Nephron (organoid): ENCODE data around the gene SLC1A6.

Experiments used
- H3K27ac Mint-ChIP-seq, 3 experiments: 2 replicates each; pipeline ENCODE4 v1.8.0; 2020; ENCODE audit warnings: mixed read lengths in 3 of 3, mild to moderate bottlenecking in 2 of 3, moderate library complexity in 1 of 3
- H3K27me3 Mint-ChIP-seq: 2 replicates; pipeline ENCODE4 v1.8.0; 2021; ENCODE audit warnings: low read depth, mild to moderate bottlenecking, moderate library complexity, mixed read lengths
- H3K36me3 Mint-ChIP-seq: 2 replicates; pipeline ENCODE4 v1.8.0; 2020; ENCODE audit warnings: low read depth, mixed read lengths
- H3K4me1 Mint-ChIP-seq: 2 replicates; pipeline ENCODE4 v1.8.0; 2020; ENCODE audit warnings: mixed read lengths
- H3K4me3 Mint-ChIP-seq, 3 experiments: 2 replicates each; pipeline ENCODE4 v1.8.0; 2020; ENCODE audit warnings: mild to moderate bottlenecking in 3 of 3, mixed read lengths in 3 of 3, moderate library complexity in 2 of 3
- H3K9me3 Mint-ChIP-seq: 2 replicates; pipeline ENCODE4 v1.8.0; 2020; ENCODE audit warnings: mixed read lengths
- CTCF ChIP-seq, 3 experiments: fragments of 200-600 bp; sonication (generic); IDR thresholded peaks; one replicate each; pipeline ENCODE4 v1.5.0; 2021; ENCODE audit warnings: antibody characterized with exemption in 3 of 3; ENCODE audit not compliant: unreplicated experiment in 3 of 3

Gene SLC1A6

DNA sequence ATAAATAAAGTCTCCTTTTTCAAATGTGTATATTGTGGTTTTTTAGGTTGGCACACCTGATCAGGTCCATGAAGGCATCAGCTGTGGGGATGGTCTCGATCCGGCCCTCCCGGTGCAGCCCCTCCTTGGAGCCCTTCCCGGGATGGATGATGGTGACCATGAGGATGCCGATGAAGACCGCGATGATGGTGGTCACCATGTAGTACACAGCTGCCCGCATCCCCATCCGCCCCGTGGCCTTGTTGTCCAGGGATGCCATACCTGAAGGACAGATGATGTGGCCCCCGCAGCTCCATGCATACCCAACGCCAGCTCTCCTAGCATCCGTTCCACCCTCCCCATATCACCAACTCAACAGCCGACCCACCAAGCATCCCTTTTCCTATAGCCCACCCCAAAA lies 11.4 kb downstream of the SLC1A6 start:
- H3K9me3 Mint-ChIP-seq = peaks cover 3% of the 10 kb centered on the region
- H3K4me3 Mint-ChIP-seq = no peak overlapping the region
- peaks cover 9% of the 10 kb centered on the region for H3K36me3 Mint-ChIP-seq
- no peak for TF ChIP-seq CTCF (IDR thresholded peaks at IDR 0.05; ENCODE audit: unreplicated experiment in 3 of 3)
- H3K27me3 Mint-ChIP-seq = no peaks in the 10 kb centered on the region
- H3K4me1 Mint-ChIP-seq = no peaks in the 10 kb centered on the region
- no peak overlapping the region for H3K27ac Mint-ChIP-seq

DNA sequence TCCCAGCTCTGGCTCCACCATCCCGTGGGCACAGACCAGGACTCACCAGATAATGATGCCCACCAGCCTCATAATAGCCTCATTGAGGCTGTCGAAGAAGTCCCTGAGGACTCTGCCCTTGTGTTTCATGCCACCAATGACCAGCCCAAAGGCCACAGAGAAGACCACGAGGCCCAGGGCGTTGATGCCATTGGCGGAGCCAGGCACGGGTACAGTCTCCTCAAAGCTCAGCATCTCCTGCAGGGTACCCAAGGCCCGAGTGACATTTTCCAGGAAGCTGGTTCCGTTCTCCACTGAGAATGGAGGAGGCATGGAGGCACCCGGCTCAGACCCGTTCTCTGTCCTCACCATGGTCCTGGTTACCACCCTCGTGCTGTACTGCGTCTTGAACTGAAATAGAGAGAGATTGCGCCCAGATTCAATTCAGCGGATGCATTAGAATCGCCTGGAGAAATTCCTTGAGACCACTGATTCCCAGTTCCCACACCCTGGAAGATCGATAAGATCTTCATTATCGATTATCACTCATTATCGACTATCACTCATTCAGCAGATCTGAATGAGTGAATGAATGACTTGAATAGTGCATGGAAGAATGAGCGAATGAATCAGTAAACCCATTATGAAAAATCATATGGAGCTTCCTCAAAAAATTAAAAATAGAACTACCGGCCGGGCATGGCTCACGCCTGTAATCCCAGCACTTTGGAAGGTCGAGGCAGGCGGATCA lies 17.5 kb downstream of the SLC1A6 start:
- Mint-ChIP-seq H3K4me3 (no peak overlapping the region), H3K27ac (no peak overlapping the region), H3K36me3 (peaks cover 16% of the 10 kb centered on the region), H3K4me1 (no peaks in the 10 kb centered on the region), H3K9me3 (peaks cover 13% of the 10 kb centered on the region), H3K27me3 (no peaks in the 10 kb centered on the region)
- no peak for TF ChIP-seq CTCF (IDR thresholded peaks at IDR 0.05; ENCODE audit: unreplicated experiment in 3 of 3)

DNA sequence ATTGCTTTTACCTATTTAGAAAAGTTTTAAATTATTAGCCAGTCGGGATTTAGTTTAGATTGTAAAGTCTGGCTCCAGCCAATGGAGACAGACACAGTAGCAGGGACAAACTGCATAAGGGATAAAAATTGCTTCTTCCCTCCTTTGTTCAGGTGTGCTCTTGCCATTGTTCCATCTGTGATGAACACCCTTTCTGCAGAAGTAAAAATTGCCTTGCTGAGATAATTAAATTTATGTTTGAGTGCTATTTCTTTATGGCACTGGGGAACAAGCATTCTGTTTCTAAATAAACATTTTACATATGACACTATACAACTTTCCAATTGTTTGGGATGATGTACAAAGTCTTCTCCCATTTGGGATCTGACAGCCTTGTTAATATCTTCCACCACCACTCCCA lies 20.4 kb downstream of the SLC1A6 start:
- Mint-ChIP-seq H3K9me3 (peaks cover 16% of the 10 kb centered on the region), H3K27ac (no peak overlapping the region), H3K4me1 (no peaks in the 10 kb centered on the region), H3K36me3 (peaks cover 15% of the 10 kb centered on the region), H3K4me3 (no peak overlapping the region), H3K27me3 (peaks cover 4% of the 10 kb centered on the region)
- no peak for TF ChIP-seq CTCF (IDR thresholded peaks at IDR 0.05; ENCODE audit: unreplicated experiment in 3 of 3)

DNA sequence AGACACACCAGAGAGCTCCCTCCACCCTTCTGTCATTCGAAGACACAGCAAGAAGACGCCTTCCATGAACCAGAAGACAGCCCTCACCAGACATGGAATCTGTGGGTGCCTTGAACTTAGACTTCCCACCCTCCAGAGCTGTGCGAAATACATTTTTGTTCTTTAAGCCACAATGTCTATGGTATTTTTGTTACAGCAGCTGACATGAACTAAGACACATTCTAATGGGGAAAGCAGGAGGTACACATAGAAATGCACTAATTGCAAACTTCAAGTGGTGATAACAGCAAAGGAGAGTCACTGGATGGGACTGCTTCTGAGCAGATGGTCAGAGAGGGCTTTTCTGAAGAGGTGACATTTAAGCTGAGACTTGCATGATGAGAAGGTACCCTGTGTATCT lies 22.2 kb downstream of the SLC1A6 start:
- H3K4me1 Mint-ChIP-seq = no peaks in the 10 kb centered on the region
- H3K27ac Mint-ChIP-seq = no peak overlapping the region
- peaks cover 11% of the 10 kb centered on the region for H3K36me3 Mint-ChIP-seq
- no peak for TF ChIP-seq CTCF (IDR thresholded peaks at IDR 0.05; ENCODE audit: unreplicated experiment in 3 of 3)
- H3K9me3 Mint-ChIP-seq = peaks cover 16% of the 10 kb centered on the region
- H3K27me3 Mint-ChIP-seq = peaks cover 4% of the 10 kb centered on the region
- no peak overlapping the region for H3K4me3 Mint-ChIP-seq

- no peak for TF ChIP-seq CTCF (IDR thresholded peaks at IDR 0.05; ENCODE audit: unreplicated experiment in 3 of 3)
- H3K4me1 Mint-ChIP-seq = no peaks in the 10 kb centered on the region
- H3K36me3 Mint-ChIP-seq = no peaks in the 10 kb centered on the region
- no peak overlapping the region for H3K4me3 Mint-ChIP-seq
- H3K27ac Mint-ChIP-seq = no peak overlapping the region
- peaks cover 10% of the 10 kb centered on the region for H3K9me3 Mint-ChIP-seq
- H3K27me3 Mint-ChIP-seq = peaks cover 8% of the 10 kb centered on the region
Measured at GRCh38 chr19:14954071-14954655, 25.5 kb downstream of the SLC1A6 start.

GRCh38 chr19:14952767-14953166 lies 26.9 kb downstream of the SLC1A6 start:
- H3K27ac Mint-ChIP-seq = no peak overlapping the region
- H3K4me3 Mint-ChIP-seq = no peak overlapping the region
- no peak for TF ChIP-seq CTCF (IDR thresholded peaks at IDR 0.05; ENCODE audit: unreplicated experiment in 3 of 3)

More at GRCh38 chr19:14952767-14953166, 26.9 kb downstream of the SLC1A6 start:
- peaks cover 8% of the 10 kb centered on the region for H3K27me3 Mint-ChIP-seq
- H3K9me3 Mint-ChIP-seq = peaks cover 10% of the 10 kb centered on the region
- no peaks in the 10 kb centered on the region for H3K36me3 Mint-ChIP-seq
- no peaks in the 10 kb centered on the region for H3K4me1 Mint-ChIP-seq
